A673 (cell line): ENCODE measurements around the gene NFIB. TPM values are rescaled to one million over a fixed set of nuclear protein-coding genes. Genes with fewer than 3 reads are reported as not detected.

Experiments
- BruUV-seq: library from RNA; stranded (reverse); fragments of 400-500 nt; replicated peaks from 2 replicates; lab custom pipeline; 2021; lab: Mats Ljungman, UMichigan
- CTCF ChIA-PET: fragments of 300-600 bp; sonication (Branson Sonifier 250); formaldehyde crosslinking; loops from one replicate; lab custom pipeline; 2022; ENCODE audit warnings: antibody characterized with exemption; lab: Charles Lee
- POLR2A ChIA-PET: fragments of 300-600 bp; sonication (Branson Sonifier 250); formaldehyde crosslinking; loops from one replicate; lab custom pipeline; 2022; ENCODE audit warnings: antibody characterized with exemption; ENCODE audit not compliant: low non-redundant PET; lab: Charles Lee
- DNase-seq: peaks from one replicate; pipeline ENCODE4 v3.0.0-alpha.2; 2015; ENCODE audit warnings: low spot score
- H3K27ac ChIP-seq: fragments of 200-600 bp; sonication (generic); 2 replicates; pipeline ENCODE4 v1.5.1; 2016; ENCODE audit warnings: mixed run types, low read depth, mild to moderate bottlenecking, mixed read lengths, antibody characterized with exemption, low read length; ENCODE audit not compliant: poor library complexity, severe bottlenecking
- H3K27me3 ChIP-seq: fragments of 200-600 bp; sonication (generic); replicated peaks from 2 replicates; pipeline ENCODE4 v1.6.1; 2017; ENCODE audit warnings: mixed run types, low read depth, mild to moderate bottlenecking, mixed read lengths, antibody characterized with exemption, low read length; ENCODE audit not compliant: insufficient read depth, poor library complexity
- H3K36me3 ChIP-seq: fragments of 200-600 bp; sonication (generic); 2 replicates; pipeline ENCODE4 v1.6.1; 2016; ENCODE audit warnings: mixed run types, mild to moderate bottlenecking, mixed read lengths, antibody characterized with exemption, low read length; ENCODE audit not compliant: insufficient read depth, poor library complexity, severe bottlenecking
- H3K4me1 ChIP-seq: fragments of 200-600 bp; sonication (generic); 2 replicates; pipeline ENCODE4 v1.6.1; 2017; ENCODE audit warnings: mixed run types, mild to moderate bottlenecking, mixed read lengths, antibody characterized with exemption, low read length; ENCODE audit not compliant: insufficient read depth, poor library complexity, severe bottlenecking
- H3K4me3 ChIP-seq: fragments of 200-600 bp; sonication (generic); 2 replicates; pipeline ENCODE4 v1.5.1; 2016; ENCODE audit warnings: low read depth, mixed run types, mild to moderate bottlenecking, mixed read lengths, low read length; ENCODE audit not compliant: poor library complexity, severe bottlenecking
- H3K9me3 ChIP-seq: fragments of 200-600 bp; sonication (generic); 2 replicates; pipeline ENCODE4 v1.6.1; 2016; ENCODE audit warnings: mixed run types, low read depth, mild to moderate bottlenecking, mixed read lengths, antibody characterized with exemption, low read length; ENCODE audit not compliant: poor library complexity, severe bottlenecking
- CTCF ChIP-seq: fragments of 300-800, 200-600 bp; sonication (generic); conservative IDR thresholded peaks from 2 replicates; pipeline ENCODE4 v1.5.1; 2017; ENCODE audit warnings: low read depth, mild to moderate bottlenecking, antibody characterized with exemption, low read length, moderate library complexity, mixed read lengths
- EZH2 ChIP-seq: fragments of 200-600 bp; sonication (generic); IDR thresholded peaks from 2 replicates; pipeline ENCODE4 v1.6.1; 2017; ENCODE audit warnings: borderline replicate concordance, low read depth, mild to moderate bottlenecking, mixed read lengths, antibody characterized with exemption, low read length; ENCODE audit not compliant: poor library complexity, severe bottlenecking
- intact Hi-C: fragments of 100-400 bp; cut with micrococcal nuclease; formaldehyde crosslinking; loops from one replicate; pipeline ENCODE4 v1.10.0; 2022; ENCODE audit not compliant: unreplicated experiment
- total RNA-seq: library from RNA; stranded (reverse); gene quantifications from 2 replicates; pipeline ENCODE4 v1.2.3, GENCODE V29; 2021

Gene NFIB
- total RNA-seq, 1 experiment from 2014 or later, result 41.2 TPM

GRCh38 chr9:14089051-14089803, 224.7 kb downstream of the NFIB start:
- Histone ChIP-seq H3K4me1 (peaks cover 25% of the 10 kb centered on the region), H3K36me3 (peaks cover 4% of the 10 kb centered on the region), H3K27me3 (no peaks in the 10 kb centered on the region), H3K27ac (no peak overlapping the region), H3K4me3 (no peak overlapping the region), H3K9me3 (no peaks in the 10 kb centered on the region)
- POLR2A ChIA-PET, result no interaction called here
- intact Hi-C loops, result no loop called here
- CTCF ChIA-PET, result no interaction called here
- BruUV-seq, result no TSS peak
- DNase-seq, result peak; percentile 18
- TF ChIP-seq CTCF (no peak), EZH2 (no peak)

- POLR2A ChIA-PET, result no interaction called here
- H3K27ac ChIP-seq, result no peak overlapping the region
- intact Hi-C loops, result no loop called here
- CTCF ChIA-PET, result no interaction called here
- peaks cover 21% of the 10 kb centered on the region for H3K4me1 ChIP-seq
- TF ChIP-seq CTCF, result no peak
- no peak for TF ChIP-seq EZH2
- no peak overlapping the region for H3K4me3 ChIP-seq
- H3K36me3 ChIP-seq, result no peaks in the 10 kb centered on the region
- no peaks in the 10 kb centered on the region for H3K27me3 ChIP-seq
- no peaks in the 10 kb centered on the region for H3K9me3 ChIP-seq
- BruUV-seq, result no TSS peak
- no peak for DNase-seq
Observed at GRCh38 chr9:14087576-14087975, 226.4 kb downstream of the NFIB start.

- intact Hi-C loops, result no loop called here
- CTCF ChIA-PET, result no interaction called here
- no peak for DNase-seq
- TF ChIP-seq CTCF (no peak), EZH2 (no peak)
- H3K4me3 ChIP-seq, result no peak overlapping the region
- H3K27ac ChIP-seq, result no peak overlapping the region
- POLR2A ChIA-PET, result no interaction called here
- H3K36me3 ChIP-seq, result no peaks in the 10 kb centered on the region
- BruUV-seq, result no TSS peak
- H3K9me3 ChIP-seq, result no peaks in the 10 kb centered on the region
- H3K27me3 ChIP-seq, result no peaks in the 10 kb centered on the region
- H3K4me1 ChIP-seq, result peaks cover 13% of the 10 kb centered on the region
Observed at GRCh38 chr9:14086495-14086894, 227.4 kb downstream of the NFIB start.
